NCI-H187 (cell line): ENCODE results near the gene ST13.
"Not testable (repeated sequence)": the region's sequence is repeated elsewhere in the genome, so short reads cannot be mapped to it uniquely, and the experiment has no call there.

ENCODE experiments used
- DNase-seq, 2 experiments: peaks; one replicate each; lab custom pipeline; 2025; lab: John Stamatoyannopoulos, UW

The ST13 gene

DNA sequence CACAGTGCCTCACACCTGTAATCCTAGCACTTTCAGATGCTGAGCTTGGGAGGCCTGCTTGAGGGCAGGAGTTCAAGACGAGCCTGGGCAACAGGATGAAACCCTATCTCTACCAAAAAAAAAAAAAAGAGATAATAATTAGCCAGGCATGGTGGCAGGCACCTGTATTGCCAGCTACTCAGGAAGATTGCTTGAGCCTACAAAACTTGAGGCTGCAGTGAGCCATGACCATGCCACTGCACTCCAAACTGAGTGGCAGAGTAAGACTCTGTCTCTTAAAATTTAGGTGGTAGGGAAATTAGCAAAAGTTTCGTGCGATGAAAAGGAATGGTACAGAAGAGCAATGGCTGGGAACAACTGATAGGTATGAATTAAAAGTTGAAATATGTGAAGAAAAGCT, 18.0 kb downstream of the ST13 start:
- no peak for DNase-seq

DNA sequence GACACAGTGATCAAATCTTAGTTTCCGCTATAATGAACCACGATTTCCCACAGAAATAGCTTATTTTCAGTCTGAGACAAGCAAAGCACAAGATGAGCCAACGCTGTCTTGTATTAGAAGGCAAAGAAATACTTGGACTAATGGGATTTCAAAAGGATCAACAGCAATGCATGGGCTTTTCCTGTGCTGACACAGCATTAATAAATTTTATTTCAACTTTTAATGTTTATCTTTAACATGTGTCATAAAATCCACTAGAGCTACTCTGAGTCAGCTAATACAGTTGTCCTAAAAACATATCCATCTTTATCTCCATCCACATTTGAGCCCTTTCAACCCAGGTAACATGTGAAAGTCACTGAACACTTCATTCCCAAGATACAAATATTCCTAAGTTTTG, 21.8 kb downstream of the ST13 start:
- DNase-seq: no peak

DNA sequence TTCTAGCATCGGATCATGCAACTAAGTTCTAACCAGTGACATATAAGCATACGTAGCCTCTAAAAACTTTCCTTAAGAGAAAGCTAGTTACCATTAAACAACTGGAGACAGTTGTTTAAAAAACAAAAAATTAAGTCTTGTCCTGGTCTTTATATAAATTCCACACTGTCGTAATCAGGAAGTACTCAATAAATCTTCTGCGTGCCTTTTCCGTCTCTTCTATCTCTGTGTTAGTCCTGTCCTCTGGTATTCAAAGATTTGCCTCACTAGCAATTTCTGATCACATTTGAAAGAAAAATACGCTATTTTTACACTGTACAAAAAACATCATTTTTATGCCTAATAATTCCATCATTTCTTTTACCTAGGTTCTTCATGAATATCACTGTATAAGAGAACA, 27.3 kb downstream of the ST13 start:
- no peak for DNase-seq

DNA sequence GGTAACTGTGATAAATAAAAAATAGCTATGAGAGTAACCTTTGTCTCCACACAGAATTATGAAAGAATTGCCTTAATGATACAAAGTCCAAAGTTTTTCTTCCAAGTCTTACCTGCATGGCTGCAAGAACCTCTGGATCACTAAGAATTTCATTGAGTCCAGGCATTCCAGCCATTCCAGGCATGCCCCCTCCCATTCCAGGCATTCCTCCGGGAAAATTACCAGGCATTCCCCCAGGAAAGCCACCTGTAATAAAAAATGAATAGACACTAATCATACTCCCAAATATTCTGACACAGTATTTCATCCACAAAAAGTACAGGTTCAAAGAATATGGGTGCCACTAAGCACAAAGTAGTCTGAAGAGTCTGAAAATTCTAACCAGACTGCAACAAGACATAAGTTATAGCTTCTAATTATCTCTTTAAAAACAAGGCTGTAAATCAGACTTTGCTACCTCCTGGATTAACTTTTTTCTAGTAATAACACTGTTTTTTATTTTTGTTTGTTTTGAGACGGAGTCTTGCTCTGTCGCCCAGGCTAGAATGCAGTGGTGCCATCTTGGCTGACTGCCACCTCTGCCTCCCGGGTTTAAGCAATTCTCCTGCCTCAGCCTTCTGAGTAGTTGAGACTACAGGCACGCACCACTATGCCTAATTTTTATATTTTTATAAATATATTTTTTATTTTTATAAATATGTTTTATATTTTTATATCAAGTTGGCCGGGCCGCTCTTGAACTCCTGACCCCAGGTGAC, 29.3 kb downstream of the ST13 start:
- no peak for DNase-seq

DNA sequence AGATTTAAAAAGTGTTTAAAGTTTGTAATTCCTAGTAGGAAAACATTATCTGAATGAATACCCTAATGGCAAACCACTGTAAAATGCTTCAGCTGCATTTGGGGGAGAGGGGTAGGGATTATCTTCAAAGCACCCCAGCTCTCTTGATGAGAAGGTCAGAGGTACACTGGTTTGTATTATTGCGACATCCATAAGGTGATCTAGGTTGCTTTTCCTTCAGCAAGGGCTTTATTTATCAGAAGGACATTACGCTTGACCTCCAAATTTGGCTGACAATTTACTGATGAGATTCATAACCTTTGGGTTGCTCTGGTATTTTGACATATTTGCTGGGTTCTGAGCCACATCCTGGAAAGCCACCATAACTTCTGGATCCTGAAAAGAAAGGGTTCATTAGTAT, 30.1 kb downstream of the ST13 start:
- not testable (repeated sequence) for DNase-seq

DNA sequence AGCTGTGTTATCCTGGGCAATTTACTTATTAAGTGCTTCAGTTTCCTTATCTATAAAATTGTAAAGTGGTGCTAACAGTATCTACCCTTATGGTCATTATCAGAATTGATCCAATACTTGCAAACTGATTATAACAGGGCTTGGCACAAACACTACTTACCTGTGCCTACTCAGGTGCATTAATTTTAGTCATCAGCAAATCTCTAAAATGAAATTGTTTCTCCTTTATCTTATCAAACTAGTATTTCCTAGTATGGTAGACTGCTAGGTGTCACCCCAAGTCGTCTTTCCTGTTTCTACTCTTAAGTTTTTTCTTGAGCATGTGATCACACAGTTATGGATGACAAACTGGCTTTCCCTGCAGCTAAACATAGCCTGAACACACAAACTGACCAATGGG, 33.0 kb downstream of the ST13 start:
- DNase-seq: no peak

DNA sequence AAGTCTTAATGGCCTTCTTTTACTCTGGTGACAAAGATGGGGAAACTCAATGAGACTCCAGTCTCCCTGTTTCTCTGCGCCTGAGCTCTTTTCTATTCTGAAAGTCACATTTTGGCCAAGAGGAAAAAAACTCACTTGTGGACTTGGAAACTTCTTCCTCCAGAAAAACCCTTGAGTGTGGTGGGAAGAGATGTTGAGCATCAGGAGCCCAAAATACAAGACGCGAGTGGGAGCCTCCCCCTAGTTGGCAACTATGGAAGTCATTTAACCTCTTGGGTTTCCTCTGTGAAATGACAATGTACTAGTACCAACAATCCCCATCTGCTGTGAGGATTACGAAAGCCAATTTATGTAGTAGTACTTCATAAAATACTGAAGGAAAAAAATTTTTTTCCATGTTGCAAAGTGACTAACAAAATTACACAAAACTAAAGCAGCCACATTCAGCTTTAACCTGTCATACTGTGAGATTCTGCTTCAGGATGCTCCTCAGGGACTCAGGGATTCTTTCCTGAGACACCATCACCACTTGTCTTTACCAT, 36.8 kb downstream of the ST13 start:
- DNase-seq: no peak

DNA sequence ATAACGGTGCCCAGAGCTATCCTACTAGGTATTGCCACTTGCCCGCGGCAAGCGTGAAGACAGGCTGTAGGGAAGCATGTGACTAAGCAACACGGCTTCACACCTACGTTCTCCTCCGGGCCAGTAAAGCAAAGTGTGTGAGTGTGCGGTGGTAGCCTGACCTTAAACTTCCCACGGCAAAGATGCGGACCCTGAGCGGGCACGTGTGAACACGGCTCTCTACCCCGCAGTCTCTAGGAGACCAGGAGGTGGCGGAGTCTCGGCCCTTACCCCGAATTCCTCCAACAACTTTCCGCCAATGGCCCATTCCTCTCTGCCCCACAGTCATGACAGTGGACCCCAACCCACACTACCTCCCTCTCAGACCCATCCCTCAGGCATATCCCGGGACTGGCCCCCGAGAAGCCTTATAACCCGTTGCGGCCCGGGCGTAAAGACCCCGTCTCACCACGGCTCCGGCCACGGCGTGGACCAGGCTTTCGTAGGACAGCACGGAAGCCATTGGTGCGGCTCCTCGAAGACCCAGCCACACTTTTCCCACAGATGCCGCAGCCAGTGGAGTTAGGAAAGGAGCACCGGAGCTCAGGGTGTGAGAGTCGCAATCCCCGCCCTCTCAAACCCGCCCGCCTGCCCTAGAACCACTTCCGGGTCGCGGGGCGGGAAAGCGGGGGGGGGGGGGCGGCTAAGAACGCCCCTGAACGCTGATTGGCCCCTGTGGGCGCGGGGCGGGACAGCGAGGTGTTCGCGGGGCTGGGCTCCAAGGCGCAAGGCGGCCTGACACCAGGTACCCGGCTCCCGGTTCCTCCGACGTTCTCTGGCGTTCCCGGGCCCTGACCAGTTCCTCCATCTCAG, 37.5 kb downstream of the ST13 start, which contains the start of gene SLC25A17:
Gene SLC25A17, minus strand, starts transcription at position 600 of the 852 bp plus-strand sequence. Its CDS starts 98 bp downstream, at position 502.
- peak; percentile 78 to 84 for DNase-seq

DNA sequence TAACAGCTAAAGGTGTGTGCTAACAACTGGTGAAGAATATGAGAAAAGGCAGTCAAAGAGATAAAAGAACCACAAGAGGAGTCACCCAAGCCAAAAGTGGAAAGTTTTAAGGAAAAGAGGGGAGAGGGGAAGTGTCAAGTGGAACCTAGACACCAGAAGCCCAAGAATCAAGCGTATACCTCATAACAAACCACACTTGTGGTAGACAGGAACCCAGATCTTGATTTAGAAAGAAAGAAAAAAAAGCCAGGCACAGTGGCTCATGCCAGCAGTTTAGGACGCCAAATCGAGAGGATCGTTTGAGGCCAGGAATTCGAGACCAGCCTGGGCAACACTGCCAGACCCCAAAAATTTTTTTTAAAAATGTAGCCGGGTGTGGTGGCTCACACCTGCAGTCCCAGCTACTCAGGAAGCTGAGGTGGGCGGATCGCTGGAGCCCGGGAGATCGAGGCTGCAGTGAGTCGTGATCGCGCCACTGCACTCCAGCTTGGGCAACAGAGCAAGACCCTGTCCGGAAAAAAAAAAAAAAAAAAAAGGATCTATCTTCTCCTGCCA, 38.2 kb downstream of the ST13 start:
- DNase-seq: no peak

DNA sequence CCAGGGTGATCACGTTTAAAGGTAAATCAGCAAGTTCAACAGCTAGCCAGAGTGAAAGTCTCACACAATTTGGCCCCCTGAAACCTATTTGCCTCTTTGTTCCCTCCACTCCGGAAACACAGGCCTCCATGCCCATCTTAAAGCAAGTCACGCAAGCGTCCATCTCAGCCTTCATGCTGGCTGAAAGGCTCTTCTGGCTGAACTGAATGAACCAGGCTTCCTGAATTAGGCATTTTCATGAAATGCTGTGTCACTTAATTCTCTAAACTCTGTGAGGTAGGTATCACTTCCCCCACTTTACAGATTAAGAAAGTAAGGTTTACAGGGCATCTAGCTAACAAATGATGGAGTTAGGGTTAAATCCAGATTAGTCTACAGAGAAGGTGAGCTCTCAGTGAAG, 38.7 kb downstream of the ST13 start:
- no peak for DNase-seq

DNA sequence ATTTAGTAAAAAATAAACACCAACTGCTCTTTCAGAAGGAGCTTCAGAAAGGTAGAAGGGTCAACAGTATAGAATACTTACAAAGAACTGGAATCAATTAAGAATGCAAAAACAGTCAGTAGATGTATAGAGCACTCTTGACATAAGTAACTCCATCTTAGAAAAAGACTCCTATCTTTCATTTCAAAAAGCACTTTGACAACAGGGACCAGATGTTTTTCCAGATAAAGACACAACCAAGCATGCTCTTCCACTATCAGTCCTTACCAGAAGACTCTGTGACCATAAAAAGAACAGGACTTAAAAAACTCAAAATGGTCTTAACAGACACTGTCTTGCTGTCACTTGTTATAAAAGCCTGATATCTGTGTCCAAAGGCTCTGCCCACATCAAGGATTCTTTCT, 42.5 kb downstream of the ST13 start:
- no peak for DNase-seq

DNA sequence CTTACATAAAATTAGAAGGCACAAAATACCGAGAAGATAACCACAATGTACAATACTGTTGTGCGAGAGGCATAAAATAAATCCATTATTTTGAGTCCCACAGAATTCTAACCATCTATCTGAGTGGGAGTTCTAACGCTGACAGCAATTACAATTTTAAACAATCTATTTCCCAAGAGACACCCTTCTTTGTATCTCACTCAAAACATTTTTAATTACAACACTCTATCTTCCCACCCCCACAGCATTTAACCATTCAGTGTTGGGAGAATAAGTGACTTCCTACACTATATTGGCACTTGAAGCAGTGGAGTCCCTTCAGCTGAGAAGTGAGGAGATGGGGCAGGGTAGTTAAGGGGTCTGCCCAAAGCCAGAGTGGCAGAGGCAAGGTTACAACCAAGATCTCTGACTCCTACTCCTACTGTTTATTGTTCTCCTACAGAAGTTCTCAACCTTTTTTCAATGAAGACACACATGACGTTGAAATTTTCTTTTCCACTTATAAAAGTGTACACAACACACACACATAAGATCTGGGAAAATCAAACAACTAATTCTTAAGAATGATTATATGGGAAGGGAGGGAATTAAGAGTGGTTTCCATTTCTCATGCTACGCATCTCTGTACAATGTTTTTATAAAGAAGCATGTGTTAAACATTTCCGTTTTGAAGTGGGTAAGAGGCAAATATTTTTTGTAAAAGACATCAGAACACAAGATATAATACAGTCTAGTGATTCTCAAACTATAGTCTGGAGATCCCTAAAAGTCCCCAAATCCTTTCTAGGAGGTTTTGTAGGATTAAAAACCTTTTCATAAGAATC, 48.2 kb downstream of the ST13 start:
- DNase-seq: no peak

DNA sequence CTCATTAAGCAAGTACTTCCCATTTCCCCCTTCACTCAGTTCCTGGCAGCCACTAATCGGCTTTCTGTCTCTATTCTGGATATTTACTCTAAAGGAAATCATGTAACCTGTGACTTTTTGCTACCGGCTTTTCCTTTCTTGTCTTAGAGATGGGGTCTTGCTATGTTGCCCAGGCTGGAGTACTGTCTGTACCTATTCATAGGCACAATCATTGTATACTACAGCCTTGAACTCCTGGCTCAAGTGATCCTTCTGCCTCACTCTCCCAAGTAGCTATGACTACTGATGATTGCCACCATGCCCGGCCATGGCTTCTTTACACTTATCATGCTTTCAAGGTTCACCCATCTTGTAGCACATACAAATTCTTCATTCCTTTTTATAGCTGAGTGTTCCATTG, 49.7 kb downstream of the ST13 start:
- DNase-seq: no peak

DNA sequence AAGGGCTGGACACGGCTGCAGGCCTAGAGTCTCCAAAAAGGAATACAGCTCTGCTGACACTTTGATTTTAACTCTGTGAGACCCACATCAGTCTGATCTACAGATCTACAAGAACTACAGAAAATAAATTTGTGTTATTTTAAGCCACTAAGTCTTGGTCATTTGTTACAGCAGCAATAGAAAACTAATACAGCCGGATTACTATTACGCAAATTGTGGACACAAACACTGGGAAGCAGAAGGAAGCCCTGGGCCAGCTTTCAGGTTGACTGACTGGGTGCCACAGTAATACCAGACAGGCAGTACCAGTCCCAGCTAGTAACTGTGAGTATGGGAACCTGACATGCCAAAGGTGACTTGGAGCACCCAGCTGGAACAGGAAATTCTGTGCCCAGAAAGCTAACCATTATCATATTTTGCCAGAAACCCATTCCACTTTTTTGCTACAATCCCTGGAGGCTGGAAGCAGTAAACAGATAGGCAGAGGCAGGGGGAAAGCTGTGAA, 50.7 kb downstream of the ST13 start:
- DNase-seq: no peak

DNA sequence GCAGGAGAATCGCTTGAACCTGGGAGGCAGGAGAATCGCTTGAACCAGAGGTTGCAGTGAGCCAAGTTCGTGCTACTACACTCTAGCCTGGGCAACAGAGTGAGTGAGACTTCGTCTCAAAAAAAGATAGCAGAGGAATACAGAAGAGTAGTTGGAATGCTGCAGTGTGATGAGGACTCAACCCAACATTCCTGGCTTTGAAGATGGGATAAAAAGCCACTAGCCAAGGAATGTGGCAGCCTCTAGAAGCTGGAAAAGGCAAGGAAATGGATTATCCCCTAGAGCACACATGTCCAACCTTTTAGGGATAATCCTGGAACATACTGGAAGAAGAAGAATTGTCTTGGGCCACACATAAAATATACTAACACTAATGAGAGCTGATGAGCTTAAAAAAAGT, 51.2 kb downstream of the ST13 start:
- no peak for DNase-seq

DNA sequence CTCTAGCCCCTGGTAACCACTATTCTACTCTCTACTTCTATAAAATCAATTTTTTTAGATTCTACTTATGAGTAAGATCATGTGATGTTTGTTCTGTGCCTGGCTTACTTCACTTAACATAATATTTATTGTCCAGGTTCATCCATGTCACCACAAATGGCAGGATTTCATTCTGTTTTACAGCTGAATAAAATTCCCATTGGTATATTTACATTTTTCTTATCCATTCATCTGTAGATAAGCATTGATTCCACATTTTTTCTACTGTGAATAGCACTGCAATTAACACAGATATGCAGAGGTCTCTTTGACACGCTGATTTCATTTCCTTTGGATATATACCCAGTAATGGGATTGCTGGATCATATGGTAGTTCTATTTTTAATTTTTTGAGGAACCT, 53.1 kb downstream of the ST13 start:
- no peak for DNase-seq

DNA sequence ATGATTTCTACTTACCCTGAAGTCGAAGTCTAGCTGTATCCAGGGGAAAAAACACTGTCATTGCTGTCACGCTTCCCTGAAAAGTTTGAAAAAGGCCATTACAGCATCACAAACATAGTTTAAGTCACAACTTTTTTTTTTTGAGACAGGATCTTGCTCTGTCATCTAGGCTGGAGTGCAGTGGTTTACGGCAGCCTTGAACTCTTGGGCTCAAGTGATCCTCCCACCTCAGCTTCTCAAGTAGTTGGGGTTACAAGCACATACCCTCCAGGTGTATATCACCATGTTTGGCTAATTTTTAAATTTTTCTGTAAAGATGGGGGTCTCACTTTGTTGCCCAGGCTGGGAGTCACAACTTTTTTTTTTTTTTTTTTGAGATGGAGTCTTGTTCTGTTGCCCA, 57.4 kb downstream of the ST13 start:
- DNase-seq: no peak

DNA sequence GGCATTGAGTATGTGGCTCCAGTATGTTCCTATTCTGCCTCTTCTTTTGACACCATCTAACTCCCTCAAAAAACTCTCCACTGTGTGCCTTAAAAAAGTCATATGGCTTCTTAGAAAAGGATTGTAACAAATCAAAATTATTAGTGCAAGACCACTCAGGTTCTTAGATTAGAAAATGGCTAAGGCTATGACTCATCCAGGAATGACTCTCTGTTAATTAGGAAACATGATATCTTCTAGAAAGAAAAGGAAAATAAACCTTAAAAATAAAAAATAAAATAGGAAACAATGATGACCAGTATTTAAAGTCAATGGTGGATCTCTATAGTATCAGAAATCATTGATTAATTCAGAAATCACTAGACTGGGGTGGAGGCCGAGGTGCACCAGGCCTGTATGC, 59.0 kb downstream of the ST13 start:
- no peak for DNase-seq

DNA sequence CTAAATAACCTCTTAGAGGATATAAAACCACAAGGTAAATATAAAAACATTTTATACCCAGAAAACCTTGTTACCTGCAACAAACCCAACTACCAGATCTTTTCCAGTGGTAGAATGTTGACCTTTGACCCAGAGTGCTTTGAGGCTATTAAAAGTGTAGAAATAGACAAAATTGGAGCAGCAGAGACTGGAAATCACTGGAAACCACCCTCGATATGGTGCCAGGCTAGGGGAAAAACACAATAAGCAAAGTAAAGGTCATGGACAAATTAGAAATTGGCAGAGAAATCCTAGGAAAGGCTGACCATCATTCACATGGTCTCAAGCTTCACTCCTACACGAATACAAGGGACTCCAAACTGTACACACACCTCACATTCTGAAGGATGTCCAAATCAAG, 64.0 kb downstream of the ST13 start:
- DNase-seq: no peak

DNA sequence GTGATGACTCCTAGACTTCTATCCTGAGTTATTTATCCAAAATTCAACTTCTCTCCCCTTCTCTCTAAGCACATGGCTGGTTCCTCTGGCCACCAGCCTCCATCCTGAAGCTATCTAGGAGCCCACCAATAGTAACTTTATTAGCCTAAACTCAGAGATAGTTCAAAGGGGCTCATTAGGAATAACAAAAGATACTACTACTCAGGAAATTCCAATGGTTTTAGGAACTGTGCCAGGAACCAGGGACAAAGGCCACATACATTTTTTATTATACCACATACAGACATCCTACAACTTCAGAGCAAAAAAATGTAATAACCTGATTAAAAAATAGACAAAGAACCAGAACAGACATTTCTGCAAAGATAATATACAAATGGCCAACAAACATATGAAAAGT, 65.2 kb downstream of the ST13 start:
- DNase-seq: no peak

DNA sequence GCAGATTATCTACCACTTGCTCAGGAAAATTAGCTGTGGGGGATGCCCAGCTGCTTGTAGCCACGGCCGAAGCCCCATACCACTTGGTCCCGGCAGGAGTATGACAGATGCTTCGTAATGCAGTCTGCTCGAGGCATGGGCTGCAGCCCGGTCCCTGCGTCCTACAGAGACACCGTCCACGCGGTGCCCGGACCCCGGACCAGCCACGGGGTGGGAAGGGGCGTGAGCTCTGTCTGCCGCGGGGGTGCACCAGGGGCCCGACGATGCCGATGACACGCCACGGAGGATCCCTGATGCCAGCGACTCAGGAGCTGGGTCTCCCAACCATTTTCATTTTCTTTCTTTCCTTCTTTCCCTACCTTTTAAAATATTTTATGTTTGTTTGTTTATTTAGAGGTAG, 67.3 kb downstream of the ST13 start:
- no peak for DNase-seq

DNA sequence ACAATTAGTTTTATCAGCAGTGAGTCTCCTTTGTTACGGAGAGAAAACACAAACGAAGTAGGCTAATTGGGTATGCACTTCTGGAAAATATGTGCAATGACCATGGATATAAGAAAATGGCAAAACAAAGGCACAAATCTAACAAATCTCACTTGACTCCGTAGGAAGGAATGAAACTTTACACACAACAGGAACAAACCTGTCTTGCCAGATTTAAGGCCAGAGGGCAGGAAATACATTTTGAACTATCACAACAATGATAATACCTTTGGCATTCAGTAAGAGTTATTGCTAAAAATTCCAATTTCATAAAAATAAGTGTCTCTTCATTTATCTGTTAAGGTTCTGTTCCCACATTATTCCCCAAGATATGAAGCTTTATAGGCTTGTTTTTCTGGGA, 73.9 kb downstream of the ST13 start:
- DNase-seq: no peak
